Mesothelial cell of epicardium (in vitro differentiated cells): Measurements from ENCODE around the gene DIP2B. TPM values are rescaled to one million over a fixed set of nuclear protein-coding genes. Genes with fewer than 3 reads are reported as not detected.
A peak's percentile ranks its signal among the peaks of the same experiment; 100 is the strongest.

ENCODE experiments used
- DNase-seq, 2 experiments: peaks; one replicate each; pipeline ENCODE4 v3.0.0; 2021; ENCODE audit warnings: low spot score in 2 of 2; ENCODE audit not compliant: unreplicated experiment in 2 of 2
- H3K27ac Mint-ChIP-seq: 2 replicates; pipeline ENCODE4 v1.8.0; 2021; ENCODE audit warnings: mixed read lengths
- H3K27me3 Mint-ChIP-seq: 2 replicates; pipeline ENCODE4 v1.8.0; 2021; ENCODE audit warnings: low read depth, mixed read lengths
- H3K36me3 Mint-ChIP-seq: 2 replicates; pipeline ENCODE4 v1.8.0; 2021; ENCODE audit warnings: mixed read lengths
- H3K4me1 Mint-ChIP-seq: 2 replicates; pipeline ENCODE4 v1.8.0; 2021; ENCODE audit warnings: mixed read lengths
- H3K4me3 Mint-ChIP-seq: 2 replicates; pipeline ENCODE4 v1.8.0; 2021; ENCODE audit warnings: mild to moderate bottlenecking, moderate library complexity, mixed read lengths
- H3K9me3 Mint-ChIP-seq: 2 replicates; pipeline ENCODE4 v1.8.0; 2021; ENCODE audit warnings: mixed read lengths
- CTCF ChIP-seq: fragments of 200-600 bp; sonication (generic); IDR thresholded peaks from one replicate; pipeline ENCODE4 v1.5.0; 2021; ENCODE audit warnings: antibody characterized with exemption; ENCODE audit not compliant: unreplicated experiment
- total RNA-seq: library from RNA; stranded (reverse); gene quantifications from 3 replicates; pipeline ENCODE4 v1.2.1, GENCODE V29; 2021

DIP2B gene
- total RNA-seq, 1 donor from 2014 or later: 32.0 TPM

DNA sequence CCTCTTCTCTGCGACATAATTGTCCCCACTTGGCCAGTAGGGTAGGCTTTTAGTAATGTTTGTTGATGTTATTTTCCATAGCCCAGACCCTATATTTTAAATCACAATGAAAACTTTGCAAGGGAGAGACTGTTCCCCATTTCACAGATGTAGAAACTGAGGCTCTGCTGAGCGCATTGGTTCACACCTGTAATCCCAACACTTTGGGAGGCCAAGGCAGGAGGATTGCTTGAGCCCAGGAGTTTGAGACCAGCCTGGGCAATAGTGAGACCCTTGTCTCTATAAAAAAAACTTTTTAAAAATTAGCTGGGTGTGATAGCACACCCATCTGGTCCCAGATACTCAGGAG, 114.8 kb downstream of the DIP2B start:
- Mint-ChIP-seq H3K27ac (peak overlapping the region; percentile 22), H3K9me3 (no peaks in the 10 kb centered on the region), H3K4me1 (peaks cover 43% of the 10 kb centered on the region), H3K36me3 (no peaks in the 10 kb centered on the region), H3K27me3 (no peaks in the 10 kb centered on the region), H3K4me3 (no peak overlapping the region)
- TF ChIP-seq CTCF: no peak
- no peak for DNase-seq

- H3K27me3 Mint-ChIP-seq: no peaks in the 10 kb centered on the region
Measured at GRCh38 chr12:50620109-50620977, 115.6 kb downstream of the DIP2B start.

GRCh38 chr12:50620978-50621360, 116.2 kb downstream of the DIP2B start:
- H3K27ac Mint-ChIP-seq: peak overlapping the region; percentile 92
- H3K4me3 Mint-ChIP-seq: no peak overlapping the region
- peaks cover 46% of the 10 kb centered on the region for H3K4me1 Mint-ChIP-seq
- no peaks in the 10 kb centered on the region for H3K36me3 Mint-ChIP-seq
- no peaks in the 10 kb centered on the region for H3K9me3 Mint-ChIP-seq
- TF ChIP-seq CTCF: no peak
- H3K27me3 Mint-ChIP-seq: no peaks in the 10 kb centered on the region
- no peak for DNase-seq

More at GRCh38 chr12:50620109-50620977, 115.6 kb downstream of the DIP2B start:
- Mint-ChIP-seq H3K9me3 (no peaks in the 10 kb centered on the region), H3K27ac (peak overlapping the region; percentile 92), H3K4me1 (peaks cover 46% of the 10 kb centered on the region), H3K36me3 (no peaks in the 10 kb centered on the region), H3K4me3 (no peak overlapping the region)
- no peak for DNase-seq
- TF ChIP-seq CTCF: no peak

DNA sequence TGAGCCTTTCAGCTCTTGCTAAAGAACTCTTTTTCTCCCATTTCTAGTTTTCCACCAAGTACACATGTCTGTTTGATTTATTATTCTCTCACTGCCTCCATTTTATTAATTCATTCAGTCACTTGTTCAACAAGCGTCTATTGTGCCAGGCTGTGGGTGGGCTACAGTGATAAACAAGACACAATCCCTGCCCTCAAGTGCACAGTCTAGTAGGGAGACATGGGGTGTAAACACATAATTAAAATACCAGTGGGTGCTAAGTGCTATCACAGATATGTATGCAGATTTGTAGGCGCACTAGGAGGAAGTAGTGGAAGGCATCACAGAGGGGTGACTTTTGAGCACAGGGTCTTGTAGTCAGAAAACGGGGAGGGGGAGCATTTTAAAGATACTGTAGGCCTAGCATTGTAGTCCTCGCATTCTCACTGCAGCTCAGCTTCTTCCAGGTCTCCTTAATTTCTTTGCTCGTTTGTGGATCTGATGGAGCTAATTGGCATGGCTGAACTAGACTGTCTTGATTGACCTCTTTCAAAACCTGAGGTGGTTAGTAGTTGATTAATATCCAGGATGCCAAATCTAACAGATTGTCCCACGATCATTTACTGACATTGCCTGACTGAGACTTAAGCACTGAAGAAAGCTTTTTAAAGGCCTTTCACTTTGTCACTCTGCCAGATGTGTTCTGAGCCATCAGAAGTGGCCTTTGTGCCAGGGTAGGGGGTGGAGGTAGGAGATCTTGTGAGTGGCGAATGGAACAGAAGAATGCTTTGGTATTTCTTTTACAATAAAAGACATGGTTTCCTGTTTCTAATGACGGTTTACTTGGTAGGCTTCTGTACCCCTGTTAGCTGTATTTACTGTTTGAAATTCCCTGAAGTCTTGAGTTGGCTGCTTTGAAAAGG, 116.9 kb downstream of the DIP2B start:
- H3K27me3 Mint-ChIP-seq: no peaks in the 10 kb centered on the region

More for the DNA sequence above, 116.9 kb downstream of the DIP2B start:
- peak overlapping the region; percentile 66 for H3K27ac Mint-ChIP-seq
- DNase-seq: no peak
- peaks cover 42% of the 10 kb centered on the region for H3K4me1 Mint-ChIP-seq
- peaks cover 2% of the 10 kb centered on the region for H3K36me3 Mint-ChIP-seq
- H3K9me3 Mint-ChIP-seq: no peaks in the 10 kb centered on the region
- H3K4me3 Mint-ChIP-seq: no peak overlapping the region
- no peak for TF ChIP-seq CTCF
